IMR-90 (cell line): ENCODE measurements around the gene MRPL30. TPM values are rescaled to one million over a fixed set of nuclear protein-coding genes. Genes with fewer than 3 reads are reported as not detected.

Experiments used
- ATAC-seq: fragments of 200-7000 bp; cut with Tn5 transposase; 2 replicates; pipeline ENCODE4 v1.9.1; 2020; ENCODE audit warnings: low read depth, mild to moderate bottlenecking, moderate library complexity
- BruUV-seq: library from RNA; stranded (reverse); fragments of 400-500 nt; replicated peaks from 2 replicates; lab custom pipeline; 2021; lab: Mats Ljungman, UMichigan
- CTCF ChIA-PET: fragments of 300-600 bp; formaldehyde crosslinking; extraction: SDS; loops from one replicate; lab custom pipeline; 2021; ENCODE audit warnings: antibody characterized with exemption; lab: Yijun Ruan, JAX
- POLR2A ChIA-PET: fragments of 300-600 bp; sonication (Branson Sonifier 250); formaldehyde crosslinking; loops from one replicate; lab custom pipeline; 2022; ENCODE audit warnings: antibody characterized with exemption; ENCODE audit not compliant: unreplicated experiment; lab: Charles Lee
- DNase-seq: peaks from one replicate; pipeline ENCODE4 v3.0.0; 2013
- H2AFZ ChIP-seq: replicated peaks from 2 replicates; pipeline ENCODE3; 2013; ENCODE audit warnings: low read length, mild to moderate bottlenecking; ENCODE audit not compliant: poor library complexity
- H2AK5ac ChIP-seq: 2 replicates; pipeline ENCODE4 v1.6.1; 2013; ENCODE audit warnings: low read depth, low read length, inconsistent platforms
- H2AK9ac ChIP-seq: replicated peaks from 2 replicates; pipeline ENCODE3; 2013; ENCODE audit warnings: mild to moderate bottlenecking, low read depth, low read length, moderate library complexity; ENCODE audit not compliant: poor library complexity
- H2BK120ac ChIP-seq: 2 replicates; pipeline ENCODE4 v1.6.1; 2013; ENCODE audit warnings: low read depth, low read length, inconsistent platforms
- H2BK15ac ChIP-seq: 3 replicates; pipeline ENCODE4 v1.6.1; 2013; ENCODE audit warnings: low read depth, low read length, inconsistent platforms
- H2BK20ac ChIP-seq: 2 replicates; pipeline ENCODE4 v1.6.1; 2013; ENCODE audit warnings: low read depth, mild to moderate bottlenecking, inconsistent platforms, low read length, moderate library complexity
- H2BK5ac ChIP-seq: 2 replicates; pipeline ENCODE4 v1.6.1; 2013; ENCODE audit warnings: mild to moderate bottlenecking, low read depth, low read length, inconsistent platforms; ENCODE audit not compliant: poor library complexity, severe bottlenecking
- H3K14ac ChIP-seq: replicated peaks from 2 replicates; pipeline ENCODE4 v1.6.1; 2013; ENCODE audit warnings: low read depth, low read length, inconsistent platforms
- H3K18ac ChIP-seq: 2 replicates; pipeline ENCODE4 v1.6.1; 2013; ENCODE audit warnings: low read depth, low read length, control low read depth
- H3K23ac ChIP-seq: 2 replicates; pipeline ENCODE4 v1.6.1; 2013; ENCODE audit warnings: low read depth, low read length, inconsistent platforms
- H3K27ac ChIP-seq: 2 replicates; pipeline ENCODE4 v1.5.1; 2013; ENCODE audit warnings: mild to moderate bottlenecking, control low read depth, low read length; ENCODE audit not compliant: insufficient read depth
- H3K27me3 ChIP-seq: 2 replicates; pipeline ENCODE4 v1.6.1; 2013; ENCODE audit warnings: low read length; ENCODE audit not compliant: control insufficient read depth, insufficient read depth
- H3K36me3 ChIP-seq: 2 replicates; pipeline ENCODE4 v1.6.1; 2013; ENCODE audit warnings: low read length, mixed read lengths; ENCODE audit not compliant: control insufficient read depth, insufficient read depth
- H3K4ac ChIP-seq: 2 replicates; pipeline ENCODE4 v1.6.1; 2013; ENCODE audit warnings: low read depth, low read length, inconsistent platforms
- H3K4me1 ChIP-seq: 2 replicates; pipeline ENCODE4 v1.6.1; 2013; ENCODE audit warnings: low read length, mixed read lengths; ENCODE audit not compliant: control insufficient read depth, insufficient read depth
- H3K4me2 ChIP-seq: 2 replicates; pipeline ENCODE4 v1.6.1; 2013; ENCODE audit warnings: low read depth, mild to moderate bottlenecking, control low read depth, low read length, moderate library complexity
- H3K4me3 ChIP-seq: 2 replicates; pipeline ENCODE4 v1.5.1; 2013; ENCODE audit warnings: low read depth, mild to moderate bottlenecking, control low read depth, low read length, moderate library complexity; ENCODE audit not compliant: insufficient read depth
- H3K56ac ChIP-seq: 2 replicates; pipeline ENCODE4 v1.6.1; 2013; ENCODE audit warnings: low read length, inconsistent platforms; ENCODE audit not compliant: insufficient read depth; ENCODE audit errors: extremely low read depth
- H3K79me1 ChIP-seq, 2 experiments: 2 replicates each; pipeline ENCODE4 v1.6.1; 2013; ENCODE audit warnings: low read length in 2 of 2, inconsistent platforms in 1 of 2, low read depth in 1 of 2
- H3K9ac ChIP-seq: 2 replicates; pipeline ENCODE4 v1.6.1; 2013; ENCODE audit warnings: low read depth, low read length, control low read depth
- H3K9me1 ChIP-seq: 2 replicates; pipeline ENCODE4 v1.6.1; 2013; ENCODE audit warnings: low read length, inconsistent platforms; ENCODE audit not compliant: insufficient read depth
- H3K9me3 ChIP-seq: 2 replicates; pipeline ENCODE4 v1.6.1; 2013; ENCODE audit warnings: low read length; ENCODE audit not compliant: control insufficient read depth, insufficient read depth
- H4K20me1 ChIP-seq: 2 replicates; pipeline ENCODE4 v1.6.1; 2013; ENCODE audit warnings: low read length, inconsistent platforms; ENCODE audit not compliant: insufficient read depth
- H4K5ac ChIP-seq: 2 replicates; pipeline ENCODE4 v1.6.1; 2013; ENCODE audit warnings: mild to moderate bottlenecking, low read depth, low read length, control low read depth
- H4K8ac ChIP-seq, 2 experiments: 2 replicates each; pipeline ENCODE4 v1.6.1; 2013; ENCODE audit warnings: low read depth in 2 of 2, low read length in 2 of 2, control low read depth in 1 of 2, inconsistent platforms in 1 of 2
- H4K91ac ChIP-seq: 2 replicates; pipeline ENCODE4 v1.6.1; 2013; ENCODE audit warnings: low read depth, low read length, inconsistent platforms; ENCODE audit not compliant: insufficient read depth
- BHLHE40 ChIP-seq: fragments of 150-350 bp; IDR thresholded peaks from 2 replicates; pipeline ENCODE4 v1.6.1; 2016; ENCODE audit warnings: mild to moderate bottlenecking, low read depth, low read length
- CEBPB ChIP-seq: IDR thresholded peaks from 2 replicates; pipeline ENCODE4 v1.6.1; 2012; ENCODE audit warnings: low read depth, low read length, improper control_type of control experiment
- CHD1 ChIP-seq: IDR thresholded peaks from 2 replicates; pipeline ENCODE4 v1.6.1; 2012; ENCODE audit warnings: low read depth, low read length, improper control_type of control experiment
- FOS ChIP-seq: fragments of 150-350 bp; IDR thresholded peaks from 2 replicates; pipeline ENCODE4 v1.6.1; 2016; ENCODE audit warnings: low read depth, low read length
- MAFK ChIP-seq: IDR thresholded peaks from 2 replicates; pipeline ENCODE4 v1.6.1; 2012; ENCODE audit warnings: low read depth, low read length, improper control_type of control experiment
- MAZ ChIP-seq: IDR thresholded peaks from 2 replicates; pipeline ENCODE4 v1.6.1; 2012; ENCODE audit warnings: low read depth, mild to moderate bottlenecking, low read length, improper control_type of control experiment, moderate library complexity, borderline replicate concordance
- MXI1 ChIP-seq: IDR thresholded peaks from 2 replicates; pipeline ENCODE4 v1.6.1; 2012; ENCODE audit warnings: low read depth, mild to moderate bottlenecking, low read length, moderate library complexity, borderline replicate concordance
- NFE2L2 ChIP-seq: fragments of 150-350 bp; IDR thresholded peaks from 2 replicates; pipeline ENCODE4 v1.6.1; 2016; ENCODE audit warnings: low read depth, mild to moderate bottlenecking, low read length
- POLR2A ChIP-seq: IDR thresholded peaks from 2 replicates; pipeline ENCODE4 v1.6.1; 2012; ENCODE audit warnings: mild to moderate bottlenecking, low read depth, low read length
- RAD21 ChIP-seq: IDR thresholded peaks from 2 replicates; pipeline ENCODE4 v1.6.1; 2012; ENCODE audit warnings: low read length, improper control_type of control experiment
- RCOR1 ChIP-seq: IDR thresholded peaks from 2 replicates; pipeline ENCODE4 v1.6.1; 2012; ENCODE audit warnings: mild to moderate bottlenecking, low read length, improper control_type of control experiment; ENCODE audit not compliant: insufficient replicate concordance
- RFX5 ChIP-seq: IDR thresholded peaks from 2 replicates; pipeline ENCODE4 v1.8.0; 2012; ENCODE audit warnings: low read depth, mild to moderate bottlenecking, low read length, moderate library complexity
- SMC3 ChIP-seq: fragments of 150-350 bp; IDR thresholded peaks from 2 replicates; pipeline ENCODE4 v1.6.1; 2016; ENCODE audit warnings: low read depth, mild to moderate bottlenecking, antibody characterized with exemption, low read length, moderate library complexity
- dilution Hi-C: fragments of 300-500 bp; cut with HindIII; formaldehyde crosslinking; loops from one replicate; pipeline ENCODE4 v1.14.3; 2018; ENCODE audit warnings: low sequenced_read_pairs; ENCODE audit not compliant: unreplicated experiment
- in situ Hi-C: fragments of 300-500 bp; cut with MboI; formaldehyde crosslinking; loops from 3 replicates; pipeline ENCODE4 v1.14.3; 2019; ENCODE audit warnings: low sequenced_read_pairs, inconsistent platforms, mixed read lengths
- intact Hi-C: fragments of 100-400 bp; cut with micrococcal nuclease; formaldehyde crosslinking; loops from 2 replicates; pipeline ENCODE4 v1.10.0; 2022
- polyA plus RNA-seq, 3 experiments: library from polyadenylated mRNA; depleted of rRNA; stranded (reverse); fragments of >200 nt; gene quantifications; 2 replicates each; pipeline ENCODE4 v1.2.3, GENCODE V29; 2012; ENCODE audit warnings: low replicate concordance in 1 of 3
- total RNA-seq: library from RNA; depleted of rRNA; stranded (reverse); fragments of >200 nt; gene quantifications from 2 replicates; pipeline ENCODE4 v1.2.3, GENCODE V29; 2012
- TF ChIP-seq, protein P1 (sequence below): fragments of 150-350 bp; IDR thresholded peaks from 2 replicates; pipeline ENCODE4 v1.6.1; 2016; ENCODE audit warnings: low read depth, mild to moderate bottlenecking, low read length, moderate library complexity, borderline replicate concordance
- TF ChIP-seq, protein P2 (sequence below): fragments of 150-350 bp; IDR thresholded peaks from 2 replicates; pipeline ENCODE4 v1.6.1; 2017; ENCODE audit warnings: mild to moderate bottlenecking, antibody characterized with exemption, low read length, low read depth
- TF ChIP-seq, protein P3 (sequence below): conservative IDR thresholded peaks from 2 replicates; pipeline ENCODE4 v1.5.1; 2012; ENCODE audit warnings: mild to moderate bottlenecking, low read depth, low read length, improper control_type of control experiment

MRPL30 gene
- total and polyA plus RNA-seq, 2 of the 4 experiments (the other 2 are of a cell fraction), result 18.7 to 34.8 TPM

DNA sequence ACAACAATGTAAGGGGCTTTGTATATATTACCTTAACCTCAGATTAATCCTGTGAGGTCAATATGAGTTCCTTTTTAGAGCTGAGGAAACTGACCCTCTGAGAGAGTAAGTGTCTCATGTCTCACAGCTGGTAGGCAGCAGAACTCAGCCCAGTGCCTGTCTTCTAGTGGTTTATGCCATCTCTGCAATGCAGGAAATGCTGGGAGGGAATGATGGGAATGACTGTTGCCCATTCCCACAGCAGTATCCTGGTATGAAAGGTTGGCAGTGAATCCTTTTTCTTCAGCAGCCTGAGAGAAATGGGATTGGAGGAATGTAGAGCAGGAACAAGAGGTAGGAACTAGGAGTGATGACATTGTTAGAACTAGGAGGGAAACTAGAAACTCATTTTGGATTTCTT is 6.0 kb downstream of the MRPL30 start:
- POLR2A ChIA-PET, result no interaction called here
- H2BK15ac ChIP-seq, result no peak overlapping the region
- intact Hi-C loops (no loop called here), in situ Hi-C loops (loop anchor here (10.0 kb wide), 2 partner anchors 148 to 288 kb away; partner anchors contain the start of genes EIF5B and TXNDC9), dilution Hi-C loops (no loop called here)
- ATAC-seq, result no peak
- H3K9me1 ChIP-seq, result no peaks in the 10 kb centered on the region; the same call in 1 of the 2 replicates
- H3K9ac ChIP-seq, result no peak overlapping the region
- no peak overlapping the region for H4K8ac ChIP-seq
- H2AK9ac ChIP-seq, result no peak overlapping the region
- no peak overlapping the region for H3K56ac ChIP-seq
- H3K14ac ChIP-seq, result no peak overlapping the region
- H4K5ac ChIP-seq, result no peak overlapping the region
- H3K27me3 ChIP-seq, result no peaks in the 10 kb centered on the region
- peaks cover 11% of the 10 kb centered on the region for H3K36me3 ChIP-seq
- H2AFZ ChIP-seq, result no peak overlapping the region
- H3K4me1 ChIP-seq, result no peaks in the 10 kb centered on the region
- H3K23ac ChIP-seq, result no peak overlapping the region
- no peak for DNase-seq
- no TSS peak for BruUV-seq
- no peaks in the 10 kb centered on the region for H3K9me3 ChIP-seq
- H2BK5ac ChIP-seq, result no peak overlapping the region
- TF ChIP-seq MAFK, result no peak
- no peak for TF ChIP-seq MAZ
- no peak for TF ChIP-seq POLR2A
- no peak for TF ChIP-seq RAD21
- TF ChIP-seq, protein P1, sequence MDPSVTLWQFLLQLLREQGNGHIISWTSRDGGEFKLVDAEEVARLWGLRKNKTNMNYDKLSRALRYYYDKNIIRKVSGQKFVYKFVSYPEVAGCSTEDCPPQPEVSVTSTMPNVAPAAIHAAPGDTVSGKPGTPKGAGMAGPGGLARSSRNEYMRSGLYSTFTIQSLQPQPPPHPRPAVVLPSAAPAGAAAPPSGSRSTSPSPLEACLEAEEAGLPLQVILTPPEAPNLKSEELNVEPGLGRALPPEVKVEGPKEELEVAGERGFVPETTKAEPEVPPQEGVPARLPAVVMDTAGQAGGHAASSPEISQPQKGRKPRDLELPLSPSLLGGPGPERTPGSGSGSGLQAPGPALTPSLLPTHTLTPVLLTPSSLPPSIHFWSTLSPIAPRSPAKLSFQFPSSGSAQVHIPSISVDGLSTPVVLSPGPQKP, result no peak
- no peak for TF ChIP-seq RFX5
- TF ChIP-seq, protein P2, sequence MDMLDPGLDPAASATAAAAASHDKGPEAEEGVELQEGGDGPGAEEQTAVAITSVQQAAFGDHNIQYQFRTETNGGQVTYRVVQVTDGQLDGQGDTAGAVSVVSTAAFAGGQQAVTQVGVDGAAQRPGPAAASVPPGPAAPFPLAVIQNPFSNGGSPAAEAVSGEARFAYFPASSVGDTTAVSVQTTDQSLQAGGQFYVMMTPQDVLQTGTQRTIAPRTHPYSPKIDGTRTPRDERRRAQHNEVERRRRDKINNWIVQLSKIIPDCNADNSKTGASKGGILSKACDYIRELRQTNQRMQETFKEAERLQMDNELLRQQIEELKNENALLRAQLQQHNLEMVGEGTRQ, result no peak
- TF ChIP-seq RCOR1, result no peak
- no peak for TF ChIP-seq NFE2L2
- TF ChIP-seq, protein P3, sequence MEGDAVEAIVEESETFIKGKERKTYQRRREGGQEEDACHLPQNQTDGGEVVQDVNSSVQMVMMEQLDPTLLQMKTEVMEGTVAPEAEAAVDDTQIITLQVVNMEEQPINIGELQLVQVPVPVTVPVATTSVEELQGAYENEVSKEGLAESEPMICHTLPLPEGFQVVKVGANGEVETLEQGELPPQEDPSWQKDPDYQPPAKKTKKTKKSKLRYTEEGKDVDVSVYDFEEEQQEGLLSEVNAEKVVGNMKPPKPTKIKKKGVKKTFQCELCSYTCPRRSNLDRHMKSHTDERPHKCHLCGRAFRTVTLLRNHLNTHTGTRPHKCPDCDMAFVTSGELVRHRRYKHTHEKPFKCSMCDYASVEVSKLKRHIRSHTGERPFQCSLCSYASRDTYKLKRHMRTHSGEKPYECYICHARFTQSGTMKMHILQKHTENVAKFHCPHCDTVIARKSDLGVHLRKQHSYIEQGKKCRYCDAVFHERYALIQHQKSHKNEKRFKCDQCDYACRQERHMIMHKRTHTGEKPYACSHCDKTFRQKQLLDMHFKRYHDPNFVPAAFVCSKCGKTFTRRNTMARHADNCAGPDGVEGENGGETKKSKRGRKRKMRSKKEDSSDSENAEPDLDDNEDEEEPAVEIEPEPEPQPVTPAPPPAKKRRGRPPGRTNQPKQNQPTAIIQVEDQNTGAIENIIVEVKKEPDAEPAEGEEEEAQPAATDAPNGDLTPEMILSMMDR, result no peak
- TF ChIP-seq BHLHE40, result no peak
- no peak for TF ChIP-seq SMC3
- TF ChIP-seq FOS, result no peak
- no peak for TF ChIP-seq MXI1
- no peak for TF ChIP-seq CEBPB
- TF ChIP-seq CHD1, result no peak
- no peak overlapping the region for H2BK20ac ChIP-seq
- H3K4me2 ChIP-seq, result no peak overlapping the region
- H4K20me1 ChIP-seq, result no peaks in the 10 kb centered on the region
- no peak overlapping the region for H3K18ac ChIP-seq
- H3K27ac ChIP-seq, result no peak overlapping the region
- no peak overlapping the region for H4K91ac ChIP-seq
- no peak overlapping the region for H2BK120ac ChIP-seq
- H3K4ac ChIP-seq, result no peak overlapping the region
- no peak overlapping the region for H3K4me3 ChIP-seq
- no peak overlapping the region for H2AK5ac ChIP-seq
- peaks cover 12 to 24% of the 10 kb centered on the region in 2 experiments; a peak in 3 of 4 replicates for H3K79me1 ChIP-seq
- CTCF ChIA-PET, result no interaction called here
